Breast epithelium (tissue), 3 donors: ENCODE measurements around the gene CTIF.

Experiments
- POLR2A ChIP-seq: fragments of 450-650 bp; IDR thresholded peaks from one replicate; pipeline ENCODE4 v1.6.1; 2016; ENCODE audit warnings: antibody characterized with exemption, mild to moderate bottlenecking, moderate library complexity
- POLR2AphosphoS5 ChIP-seq, 3 donors: sonication (generic); formaldehyde crosslinking; IDR thresholded peaks; one replicate each; pipeline ENCODE4 v1.6.1; 2017; ENCODE audit warnings: antibody characterized with exemption in 3 of 3
- TF ChIP-seq, protein P1 (sequence below), 3 donors: fragments of 450-650 bp; IDR thresholded peaks; one replicate each; pipeline ENCODE4 v1.5.1; 2016 to 2017; ENCODE audit warnings: antibody characterized with exemption in 3 of 3, mild to moderate bottlenecking in 3 of 3, moderate library complexity in 3 of 3

GRCh38 chr18:48617844-48618497 lies 79.1 kb downstream of the CTIF start:
- TF ChIP-seq, protein P1, sequence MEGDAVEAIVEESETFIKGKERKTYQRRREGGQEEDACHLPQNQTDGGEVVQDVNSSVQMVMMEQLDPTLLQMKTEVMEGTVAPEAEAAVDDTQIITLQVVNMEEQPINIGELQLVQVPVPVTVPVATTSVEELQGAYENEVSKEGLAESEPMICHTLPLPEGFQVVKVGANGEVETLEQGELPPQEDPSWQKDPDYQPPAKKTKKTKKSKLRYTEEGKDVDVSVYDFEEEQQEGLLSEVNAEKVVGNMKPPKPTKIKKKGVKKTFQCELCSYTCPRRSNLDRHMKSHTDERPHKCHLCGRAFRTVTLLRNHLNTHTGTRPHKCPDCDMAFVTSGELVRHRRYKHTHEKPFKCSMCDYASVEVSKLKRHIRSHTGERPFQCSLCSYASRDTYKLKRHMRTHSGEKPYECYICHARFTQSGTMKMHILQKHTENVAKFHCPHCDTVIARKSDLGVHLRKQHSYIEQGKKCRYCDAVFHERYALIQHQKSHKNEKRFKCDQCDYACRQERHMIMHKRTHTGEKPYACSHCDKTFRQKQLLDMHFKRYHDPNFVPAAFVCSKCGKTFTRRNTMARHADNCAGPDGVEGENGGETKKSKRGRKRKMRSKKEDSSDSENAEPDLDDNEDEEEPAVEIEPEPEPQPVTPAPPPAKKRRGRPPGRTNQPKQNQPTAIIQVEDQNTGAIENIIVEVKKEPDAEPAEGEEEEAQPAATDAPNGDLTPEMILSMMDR (IDR thresholded peaks at IDR 0.05) = no peak
- TF ChIP-seq POLR2A (no peak), POLR2AphosphoS5 (IDR thresholded peaks at IDR 0.05) (no peak)
